Choroid plexus epithelial cell (primary cell): Measurements from ENCODE around the gene KBTBD7.

Source experiments
- DNase-seq: peaks from one replicate; pipeline ENCODE4 v3.0.0-alpha.2; 2010; ENCODE audit warnings: low read depth
- H3K4me3 ChIP-seq: 2 replicates; pipeline ENCODE4 v1.5.1; 2011; ENCODE audit warnings: low read depth, mild to moderate bottlenecking, control low read depth, low read length, moderate library complexity
- CTCF ChIP-seq: conservative IDR thresholded peaks from 2 replicates; pipeline ENCODE4 v1.5.1; 2011; ENCODE audit warnings: low read depth, mild to moderate bottlenecking, control low read depth, inconsistent platforms, low read length, moderate library complexity

The KBTBD7 gene

GRCh38 chr13:41157048-41157717 is 37.2 kb downstream of the KBTBD7 start:
- no peak for TF ChIP-seq CTCF
- H3K4me3 ChIP-seq: no peak overlapping the region
- no peak for DNase-seq

- no peak overlapping the region for H3K4me3 ChIP-seq
- no peak for TF ChIP-seq CTCF
- no peak for DNase-seq
Measured at GRCh38 chr13:41156620-41157019, 37.7 kb downstream of the KBTBD7 start.

GRCh38 chr13:41154042-41154441 is 40.3 kb downstream of the KBTBD7 start:
- no peak for TF ChIP-seq CTCF
- no peak for DNase-seq
- no peak overlapping the region for H3K4me3 ChIP-seq

GRCh38 chr13:41152005-41152404 is 42.4 kb downstream of the KBTBD7 start:
- no peak for TF ChIP-seq CTCF
- DNase-seq: no peak
- no peak overlapping the region for H3K4me3 ChIP-seq

- DNase-seq: no peak
- TF ChIP-seq CTCF: no peak
- no peak overlapping the region for H3K4me3 ChIP-seq
Measured at GRCh38 chr13:41150058-41150457, 44.3 kb downstream of the KBTBD7 start.

- H3K4me3 ChIP-seq: no peak overlapping the region
- no peak for DNase-seq
- no peak for TF ChIP-seq CTCF
Measured at GRCh38 chr13:41148419-41149283, 45.7 kb downstream of the KBTBD7 start.
